HUES6 (cell line): ENCODE measurements around the gene BBIP1.
"Not testable (repeated sequence)": the region's sequence is repeated elsewhere in the genome, so short reads cannot be mapped to it uniquely, and the experiment has no call there.

Experiments used
- H3K27ac ChIP-seq: 2 replicates; pipeline ENCODE4 v1.7.0; 2013; ENCODE audit warnings: low read depth, mild to moderate bottlenecking, low read length, inconsistent platforms
- H3K27me3 ChIP-seq: 2 replicates; pipeline ENCODE4 v1.6.1; 2013; ENCODE audit warnings: low read length; ENCODE audit not compliant: control insufficient read depth, insufficient read depth
- H3K36me3 ChIP-seq: 2 replicates; pipeline ENCODE4 v1.6.1; 2013; ENCODE audit warnings: low read length; ENCODE audit not compliant: control insufficient read depth, insufficient read depth
- H3K4me1 ChIP-seq: 2 replicates; pipeline ENCODE4 v1.6.1; 2013; ENCODE audit warnings: low read length; ENCODE audit not compliant: control insufficient read depth, insufficient read depth
- H3K4me3 ChIP-seq: 2 replicates; pipeline ENCODE4 v1.5.1; 2013; ENCODE audit warnings: low read depth, low read length
- H3K9ac ChIP-seq: one replicate; pipeline ENCODE4 v1.6.1; 2013; ENCODE audit warnings: mild to moderate bottlenecking, low read length
- H3K9me3 ChIP-seq: 2 replicates; pipeline ENCODE4 v1.6.1; 2013; ENCODE audit warnings: low read depth, low read length; ENCODE audit not compliant: control insufficient read depth, insufficient read depth

BBIP1 gene

GRCh38 chr10:110919971-110920881, 1.2 kb upstream of the BBIP1 start:
- peak overlapping the region; percentile 97 for H3K4me3 ChIP-seq
- peaks cover 14% of the 10 kb centered on the region for H3K4me1 ChIP-seq
- no peaks in the 10 kb centered on the region for H3K27me3 ChIP-seq
- H3K9me3 ChIP-seq: no peaks in the 10 kb centered on the region
- H3K27ac ChIP-seq: no peak overlapping the region
- peak overlapping the region; percentile 74 for H3K9ac ChIP-seq
- H3K36me3 ChIP-seq: no peaks in the 10 kb centered on the region

GRCh38 chr10:110919349-110919931, 460 bp upstream of the BBIP1 start, which contains the start of gene SHOC2:
TSS of gene SHOC2 (plus strand) at chr10:110919604. CDS start at chr10:110964359, 44,755 bp downstream.
- Histone ChIP-seq H3K4me1 (peaks cover 14% of the 10 kb centered on the region), H3K9me3 (no peaks in the 10 kb centered on the region)

GRCh38 chr10:110918269-110918642, 724 bp downstream of the BBIP1 start:
- Histone ChIP-seq H3K4me1 (peaks cover 14% of the 10 kb centered on the region), H3K27me3 (no peaks in the 10 kb centered on the region), H3K4me3 (peak overlapping the region; percentile 79), H3K36me3 (0 out of 2 replicates have a peak, but pooled peaks cover 4% of the 10 kb centered on the region), H3K9me3 (no peaks in the 10 kb centered on the region), H3K27ac (peak overlapping the region; percentile 82), H3K9ac (peak overlapping the region; percentile 85)

More at GRCh38 chr10:110919349-110919931, 460 bp upstream of the BBIP1 start, which contains the start of gene SHOC2:
- Histone ChIP-seq H3K36me3 (0 out of 2 replicates have a peak, but pooled peaks cover 4% of the 10 kb centered on the region), H3K27me3 (no peaks in the 10 kb centered on the region), H3K9ac (peak within 1 kb of the TSS; percentile 80), H3K27ac (peak within 1 kb of the TSS; percentile 82), H3K4me3 (peak within 1 kb of the TSS; percentile 97)

- H3K27me3 ChIP-seq: no peaks in the 10 kb centered on the region
- H3K27ac ChIP-seq: no peak overlapping the region
- H3K4me1 ChIP-seq: peaks cover 14% of the 10 kb centered on the region
- H3K9me3 ChIP-seq: no peaks in the 10 kb centered on the region
- H3K9ac ChIP-seq: no peak overlapping the region
- H3K36me3 ChIP-seq: peaks cover 5% of the 10 kb centered on the region
- H3K4me3 ChIP-seq: no peak overlapping the region
Observed at GRCh38 chr10:110916554-110917346, 2.2 kb downstream of the BBIP1 start.

DNA sequence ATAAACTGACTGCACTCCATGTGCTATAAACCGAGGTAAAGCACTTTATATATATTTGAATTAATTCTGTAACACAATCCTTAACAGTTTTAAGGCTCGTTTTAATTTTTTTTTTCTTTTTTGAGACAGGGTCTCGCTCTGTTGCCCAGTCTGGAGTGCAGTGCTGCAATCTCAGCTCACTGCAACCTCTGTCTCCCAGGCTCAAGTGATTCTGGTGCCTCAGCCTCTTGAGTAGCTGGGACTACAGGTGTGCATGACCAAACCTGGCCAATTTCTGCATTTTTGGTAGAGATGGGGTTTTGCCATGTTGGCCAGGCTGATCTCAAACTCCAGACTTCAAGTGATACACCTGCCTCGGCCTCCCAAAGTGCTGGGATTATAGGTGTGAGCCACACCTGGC, 3.4 kb downstream of the BBIP1 start:
- not testable (repeated sequence) for H3K36me3 ChIP-seq, H3K27ac ChIP-seq, H3K9me3 ChIP-seq, H3K9ac ChIP-seq, H3K4me3 ChIP-seq, H3K27me3 ChIP-seq
- H3K4me1 ChIP-seq: peaks cover 13% of the 10 kb centered on the region

DNA sequence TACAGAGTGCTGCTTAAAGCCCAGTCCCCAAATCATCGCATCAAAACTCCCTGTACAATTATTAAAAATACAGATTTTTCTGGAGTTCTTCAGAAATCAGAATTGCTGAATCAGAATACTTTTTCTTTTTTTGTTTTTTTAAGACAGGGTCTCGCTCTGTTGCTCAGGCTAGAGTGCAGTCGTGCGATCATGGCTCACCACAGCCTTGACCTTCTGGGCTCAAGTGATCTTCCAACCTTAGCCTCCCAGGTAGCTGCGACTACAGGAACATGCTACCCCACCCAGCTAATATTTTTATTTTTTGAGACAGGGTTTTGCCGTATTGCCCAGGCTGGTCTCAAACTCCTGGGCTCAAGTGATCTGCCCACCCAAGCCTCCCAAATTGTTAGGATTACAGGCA, 3.9 kb downstream of the BBIP1 start:
- Histone ChIP-seq H3K27me3 (no peaks in the 10 kb centered on the region), H3K9me3 (no peaks in the 10 kb centered on the region), H3K4me3 (no peak overlapping the region), H3K9ac (no peak overlapping the region), H3K36me3 (peaks cover 7% of the 10 kb centered on the region), H3K4me1 (peaks cover 11% of the 10 kb centered on the region), H3K27ac (no peak overlapping the region)

- Histone ChIP-seq H3K36me3 (peaks cover 7% of the 10 kb centered on the region), H3K9me3 (no peaks in the 10 kb centered on the region), H3K9ac (no peak overlapping the region), H3K4me1 (peaks cover 11% of the 10 kb centered on the region), H3K4me3 (no peak overlapping the region), H3K27ac (no peak overlapping the region), H3K27me3 (no peaks in the 10 kb centered on the region)
Observed at GRCh38 chr10:110914431-110914830, 4.5 kb downstream of the BBIP1 start.

DNA sequence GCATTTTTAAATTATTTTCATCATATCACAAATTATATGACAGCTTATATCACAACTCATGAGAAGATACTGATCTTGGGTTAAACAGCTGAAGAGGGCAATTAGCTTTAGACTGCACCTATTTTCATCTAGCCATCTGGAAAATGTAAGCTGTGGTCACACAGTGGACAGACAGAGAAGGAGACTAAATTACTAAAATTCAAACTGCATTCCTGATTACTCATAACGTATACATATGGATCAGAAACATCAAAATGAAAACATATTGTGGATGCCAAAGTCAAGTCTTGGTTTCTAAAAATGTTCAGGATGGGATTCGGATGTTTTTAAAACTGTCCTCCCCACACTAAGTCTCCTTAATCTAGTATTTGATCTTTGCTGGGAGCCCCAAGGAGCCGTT, 6.6 kb downstream of the BBIP1 start:
- Histone ChIP-seq H3K36me3 (peaks cover 7% of the 10 kb centered on the region), H3K4me3 (no peak overlapping the region), H3K27ac (no peak overlapping the region), H3K4me1 (peaks cover 6% of the 10 kb centered on the region), H3K27me3 (no peaks in the 10 kb centered on the region), H3K9me3 (no peaks in the 10 kb centered on the region), H3K9ac (no peak overlapping the region)

DNA sequence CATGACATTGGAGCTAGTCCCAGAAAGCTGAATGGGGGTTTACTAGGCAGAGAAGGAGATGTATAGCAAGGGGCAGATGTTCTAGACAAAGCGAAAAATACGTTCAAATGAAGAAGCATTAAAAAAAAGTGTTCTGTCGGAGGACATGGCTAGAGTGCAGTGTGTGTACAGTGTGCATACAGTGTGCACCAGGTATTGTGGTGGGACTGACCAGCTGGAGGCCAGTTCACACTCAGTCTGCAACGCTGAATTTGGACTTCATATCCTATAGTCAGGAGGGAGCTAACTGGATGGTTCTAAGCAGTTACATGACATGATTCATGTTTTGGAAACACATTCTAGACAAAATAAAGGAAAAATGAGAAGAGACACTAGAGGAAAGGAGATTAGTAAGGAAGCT, 8.8 kb downstream of the BBIP1 start:
- no peak overlapping the region for H3K9ac ChIP-seq

GRCh38 chr10:110903280-110904278, 15.4 kb downstream of the BBIP1 start:
- H3K36me3 ChIP-seq: peaks cover 6% of the 10 kb centered on the region; the same call in 1 of the 2 replicates

More for the DNA sequence above, 8.8 kb downstream of the BBIP1 start:
- no peak overlapping the region for H3K27ac ChIP-seq
- H3K4me3 ChIP-seq: no peak overlapping the region
- H3K4me1 ChIP-seq: no peaks in the 10 kb centered on the region; the same call in 1 of the 2 replicates
- no peaks in the 10 kb centered on the region for H3K9me3 ChIP-seq
- H3K36me3 ChIP-seq: peaks cover 7% of the 10 kb centered on the region
- H3K27me3 ChIP-seq: no peaks in the 10 kb centered on the region

More at GRCh38 chr10:110903280-110904278, 15.4 kb downstream of the BBIP1 start:
- no peak overlapping the region for H3K27ac ChIP-seq
- H3K9ac ChIP-seq: no peak overlapping the region
- H3K9me3 ChIP-seq: no peaks in the 10 kb centered on the region
- H3K4me3 ChIP-seq: no peak overlapping the region
- H3K27me3 ChIP-seq: no peaks in the 10 kb centered on the region
- no peaks in the 10 kb centered on the region; the same call in 1 of the 2 replicates for H3K4me1 ChIP-seq
